IMR-90 (cell line): ENCODE data around the gene C16orf74. TPM values are rescaled to one million over a fixed set of nuclear protein-coding genes. Genes with fewer than 3 reads are reported as not detected.

Experiments used
- ATAC-seq: fragments of 200-7000 bp; cut with Tn5 transposase; 2 replicates; pipeline ENCODE4 v1.9.1; 2020; ENCODE audit warnings: low read depth, mild to moderate bottlenecking, moderate library complexity
- BruUV-seq: library from RNA; stranded (reverse); fragments of 400-500 nt; replicated peaks from 2 replicates; lab custom pipeline; 2021; lab: Mats Ljungman, UMichigan
- CTCF ChIA-PET: fragments of 300-600 bp; formaldehyde crosslinking; extraction: SDS; loops from one replicate; lab custom pipeline; 2021; ENCODE audit warnings: antibody characterized with exemption; lab: Yijun Ruan, JAX
- POLR2A ChIA-PET: fragments of 300-600 bp; sonication (Branson Sonifier 250); formaldehyde crosslinking; loops from one replicate; lab custom pipeline; 2022; ENCODE audit warnings: antibody characterized with exemption; ENCODE audit not compliant: unreplicated experiment; lab: Charles Lee
- DNase-seq: peaks from one replicate; pipeline ENCODE4 v3.0.0; 2013
- H2AFZ ChIP-seq: replicated peaks from 2 replicates; pipeline ENCODE3; 2013; ENCODE audit warnings: low read length, mild to moderate bottlenecking; ENCODE audit not compliant: poor library complexity
- H2AK5ac ChIP-seq: 2 replicates; pipeline ENCODE4 v1.6.1; 2013; ENCODE audit warnings: low read depth, low read length, inconsistent platforms
- H2AK9ac ChIP-seq: replicated peaks from 2 replicates; pipeline ENCODE3; 2013; ENCODE audit warnings: mild to moderate bottlenecking, low read depth, low read length, moderate library complexity; ENCODE audit not compliant: poor library complexity
- H2BK120ac ChIP-seq: 2 replicates; pipeline ENCODE4 v1.6.1; 2013; ENCODE audit warnings: low read depth, low read length, inconsistent platforms
- H2BK15ac ChIP-seq: 3 replicates; pipeline ENCODE4 v1.6.1; 2013; ENCODE audit warnings: low read depth, low read length, inconsistent platforms
- H2BK20ac ChIP-seq: 2 replicates; pipeline ENCODE4 v1.6.1; 2013; ENCODE audit warnings: low read depth, mild to moderate bottlenecking, inconsistent platforms, low read length, moderate library complexity
- H2BK5ac ChIP-seq: 2 replicates; pipeline ENCODE4 v1.6.1; 2013; ENCODE audit warnings: mild to moderate bottlenecking, low read depth, low read length, inconsistent platforms; ENCODE audit not compliant: poor library complexity, severe bottlenecking
- H3K14ac ChIP-seq: replicated peaks from 2 replicates; pipeline ENCODE4 v1.6.1; 2013; ENCODE audit warnings: low read depth, low read length, inconsistent platforms
- H3K18ac ChIP-seq: 2 replicates; pipeline ENCODE4 v1.6.1; 2013; ENCODE audit warnings: low read depth, low read length, control low read depth
- H3K23ac ChIP-seq: 2 replicates; pipeline ENCODE4 v1.6.1; 2013; ENCODE audit warnings: low read depth, low read length, inconsistent platforms
- H3K27ac ChIP-seq: 2 replicates; pipeline ENCODE4 v1.5.1; 2013; ENCODE audit warnings: mild to moderate bottlenecking, control low read depth, low read length; ENCODE audit not compliant: insufficient read depth
- H3K27me3 ChIP-seq: 2 replicates; pipeline ENCODE4 v1.6.1; 2013; ENCODE audit warnings: low read length; ENCODE audit not compliant: control insufficient read depth, insufficient read depth
- H3K36me3 ChIP-seq: 2 replicates; pipeline ENCODE4 v1.6.1; 2013; ENCODE audit warnings: low read length, mixed read lengths; ENCODE audit not compliant: control insufficient read depth, insufficient read depth
- H3K4ac ChIP-seq: 2 replicates; pipeline ENCODE4 v1.6.1; 2013; ENCODE audit warnings: low read depth, low read length, inconsistent platforms
- H3K4me1 ChIP-seq: 2 replicates; pipeline ENCODE4 v1.6.1; 2013; ENCODE audit warnings: low read length, mixed read lengths; ENCODE audit not compliant: control insufficient read depth, insufficient read depth
- H3K4me2 ChIP-seq: 2 replicates; pipeline ENCODE4 v1.6.1; 2013; ENCODE audit warnings: low read depth, mild to moderate bottlenecking, control low read depth, low read length, moderate library complexity
- H3K4me3 ChIP-seq: 2 replicates; pipeline ENCODE4 v1.5.1; 2013; ENCODE audit warnings: low read depth, mild to moderate bottlenecking, control low read depth, low read length, moderate library complexity; ENCODE audit not compliant: insufficient read depth
- H3K56ac ChIP-seq: 2 replicates; pipeline ENCODE4 v1.6.1; 2013; ENCODE audit warnings: low read length, inconsistent platforms; ENCODE audit not compliant: insufficient read depth; ENCODE audit errors: extremely low read depth
- H3K79me1 ChIP-seq, 2 experiments: 2 replicates each; pipeline ENCODE4 v1.6.1; 2013; ENCODE audit warnings: low read length in 2 of 2, inconsistent platforms in 1 of 2, low read depth in 1 of 2
- H3K9ac ChIP-seq: 2 replicates; pipeline ENCODE4 v1.6.1; 2013; ENCODE audit warnings: low read depth, low read length, control low read depth
- H3K9me1 ChIP-seq: 2 replicates; pipeline ENCODE4 v1.6.1; 2013; ENCODE audit warnings: low read length, inconsistent platforms; ENCODE audit not compliant: insufficient read depth
- H3K9me3 ChIP-seq: 2 replicates; pipeline ENCODE4 v1.6.1; 2013; ENCODE audit warnings: low read length; ENCODE audit not compliant: control insufficient read depth, insufficient read depth
- H4K20me1 ChIP-seq: 2 replicates; pipeline ENCODE4 v1.6.1; 2013; ENCODE audit warnings: low read length, inconsistent platforms; ENCODE audit not compliant: insufficient read depth
- H4K5ac ChIP-seq: 2 replicates; pipeline ENCODE4 v1.6.1; 2013; ENCODE audit warnings: mild to moderate bottlenecking, low read depth, low read length, control low read depth
- H4K8ac ChIP-seq, 2 experiments: 2 replicates each; pipeline ENCODE4 v1.6.1; 2013; ENCODE audit warnings: low read depth in 2 of 2, low read length in 2 of 2, control low read depth in 1 of 2, inconsistent platforms in 1 of 2
- H4K91ac ChIP-seq: 2 replicates; pipeline ENCODE4 v1.6.1; 2013; ENCODE audit warnings: low read depth, low read length, inconsistent platforms; ENCODE audit not compliant: insufficient read depth
- BHLHE40 ChIP-seq: fragments of 150-350 bp; IDR thresholded peaks from 2 replicates; pipeline ENCODE4 v1.6.1; 2016; ENCODE audit warnings: mild to moderate bottlenecking, low read depth, low read length
- CEBPB ChIP-seq: IDR thresholded peaks from 2 replicates; pipeline ENCODE4 v1.6.1; 2012; ENCODE audit warnings: low read depth, low read length, improper control_type of control experiment
- CHD1 ChIP-seq: IDR thresholded peaks from 2 replicates; pipeline ENCODE4 v1.6.1; 2012; ENCODE audit warnings: low read depth, low read length, improper control_type of control experiment
- CTCF ChIP-seq: conservative IDR thresholded peaks from 2 replicates; pipeline ENCODE4 v1.5.1; 2012; ENCODE audit warnings: mild to moderate bottlenecking, low read depth, low read length, improper control_type of control experiment
- FOS ChIP-seq: fragments of 150-350 bp; IDR thresholded peaks from 2 replicates; pipeline ENCODE4 v1.6.1; 2016; ENCODE audit warnings: low read depth, low read length
- MAFK ChIP-seq: IDR thresholded peaks from 2 replicates; pipeline ENCODE4 v1.6.1; 2012; ENCODE audit warnings: low read depth, low read length, improper control_type of control experiment
- MAZ ChIP-seq: IDR thresholded peaks from 2 replicates; pipeline ENCODE4 v1.6.1; 2012; ENCODE audit warnings: low read depth, mild to moderate bottlenecking, low read length, improper control_type of control experiment, moderate library complexity, borderline replicate concordance
- MXI1 ChIP-seq: IDR thresholded peaks from 2 replicates; pipeline ENCODE4 v1.6.1; 2012; ENCODE audit warnings: low read depth, mild to moderate bottlenecking, low read length, moderate library complexity, borderline replicate concordance
- NFE2L2 ChIP-seq: fragments of 150-350 bp; IDR thresholded peaks from 2 replicates; pipeline ENCODE4 v1.6.1; 2016; ENCODE audit warnings: low read depth, mild to moderate bottlenecking, low read length
- POLR2A ChIP-seq: IDR thresholded peaks from 2 replicates; pipeline ENCODE4 v1.6.1; 2012; ENCODE audit warnings: mild to moderate bottlenecking, low read depth, low read length
- RAD21 ChIP-seq: IDR thresholded peaks from 2 replicates; pipeline ENCODE4 v1.6.1; 2012; ENCODE audit warnings: low read length, improper control_type of control experiment
- RCOR1 ChIP-seq: IDR thresholded peaks from 2 replicates; pipeline ENCODE4 v1.6.1; 2012; ENCODE audit warnings: mild to moderate bottlenecking, low read length, improper control_type of control experiment; ENCODE audit not compliant: insufficient replicate concordance
- RFX5 ChIP-seq: IDR thresholded peaks from 2 replicates; pipeline ENCODE4 v1.8.0; 2012; ENCODE audit warnings: low read depth, mild to moderate bottlenecking, low read length, moderate library complexity
- SMC3 ChIP-seq: fragments of 150-350 bp; IDR thresholded peaks from 2 replicates; pipeline ENCODE4 v1.6.1; 2016; ENCODE audit warnings: low read depth, mild to moderate bottlenecking, antibody characterized with exemption, low read length, moderate library complexity
- USF2 ChIP-seq: fragments of 150-350 bp; IDR thresholded peaks from 2 replicates; pipeline ENCODE4 v1.6.1; 2017; ENCODE audit warnings: mild to moderate bottlenecking, antibody characterized with exemption, low read length, low read depth
- WGBS, 2 experiments: methylation state at CpG; one replicate each; pipeline versions ENCODE4 v1.1.5 to v1.1.7; 2013; ENCODE audit warnings: missing lambda C conversion rate in 2 of 2; ENCODE audit not compliant: insufficient read length in 1 of 2; ENCODE audit errors: extremely low coverage in 2 of 2; 5-methylcytosine and 5-hydroxymethylcytosine counted together
- dilution Hi-C: fragments of 300-500 bp; cut with HindIII; formaldehyde crosslinking; loops from one replicate; pipeline ENCODE4 v1.14.3; 2018; ENCODE audit warnings: low sequenced_read_pairs; ENCODE audit not compliant: unreplicated experiment
- in situ Hi-C: fragments of 300-500 bp; cut with MboI; formaldehyde crosslinking; loops from 3 replicates; pipeline ENCODE4 v1.14.3; 2019; ENCODE audit warnings: low sequenced_read_pairs, inconsistent platforms, mixed read lengths
- intact Hi-C: fragments of 100-400 bp; cut with micrococcal nuclease; formaldehyde crosslinking; loops from 2 replicates; pipeline ENCODE4 v1.10.0; 2022
- polyA plus RNA-seq, 3 experiments: library from polyadenylated mRNA; depleted of rRNA; stranded (reverse); fragments of >200 nt; gene quantifications; 2 replicates each; pipeline ENCODE4 v1.2.3, GENCODE V29; 2012; ENCODE audit warnings: low replicate concordance in 1 of 3
- total RNA-seq: library from RNA; depleted of rRNA; stranded (reverse); fragments of >200 nt; gene quantifications from 2 replicates; pipeline ENCODE4 v1.2.3, GENCODE V29; 2012
- TF ChIP-seq, protein P1 (sequence below): fragments of 150-350 bp; IDR thresholded peaks from 2 replicates; pipeline ENCODE4 v1.6.1; 2016; ENCODE audit warnings: low read depth, mild to moderate bottlenecking, low read length, moderate library complexity, borderline replicate concordance

C16orf74 gene
- total and polyA plus RNA-seq, 2 of the 4 experiments (the other 2 are of a cell fraction), result 4.5 to 12.2 TPM

DNA sequence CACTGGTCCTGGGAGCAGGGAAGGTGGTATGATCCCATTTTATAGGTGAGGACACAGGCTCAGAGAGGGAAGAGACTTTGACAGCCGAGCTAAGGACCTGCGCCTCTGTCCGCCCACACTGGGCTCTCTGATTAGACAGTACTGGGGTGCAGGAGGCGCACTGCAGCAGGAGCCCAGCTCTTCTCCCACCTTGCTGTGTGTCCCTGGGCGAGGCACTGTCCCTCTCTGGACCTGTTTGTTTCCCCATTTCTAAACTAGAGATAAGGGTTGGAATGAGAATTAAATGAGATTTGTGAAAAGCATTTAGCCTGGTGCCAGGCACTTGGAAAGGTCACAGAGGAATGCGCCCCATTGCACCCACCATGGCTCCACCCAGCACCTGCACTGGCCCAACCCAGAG is 42.6 kb downstream of the C16orf74 start:
- Histone ChIP-seq H3K9me1 (peaks cover 5% of the 10 kb centered on the region), H3K79me1 (no peaks in the 10 kb centered on the region), H3K56ac (no peak overlapping the region), H3K4ac (no peak overlapping the region), H3K14ac (no peak overlapping the region), H2AFZ (no peak overlapping the region), H2AK9ac (no peak overlapping the region), H4K20me1 (no peaks in the 10 kb centered on the region; the same call in 1 of the 2 replicates), H2BK5ac (no peak overlapping the region), H2BK120ac (no peak overlapping the region), H3K9me3 (peaks cover 9% of the 10 kb centered on the region), H2BK20ac (no peak overlapping the region), H3K23ac (no peak overlapping the region), H2BK15ac (no peak overlapping the region), H3K4me3 (no peak overlapping the region), H4K91ac (no peak overlapping the region), H3K27ac (no peak overlapping the region), H3K4me1 (no peaks in the 10 kb centered on the region), H4K8ac (no peak overlapping the region), H3K4me2 (no peak overlapping the region), H3K18ac (no peak overlapping the region), H2AK5ac (no peak overlapping the region), H4K5ac (no peak overlapping the region), H3K36me3 (peaks cover 3% of the 10 kb centered on the region), H3K27me3 (no peaks in the 10 kb centered on the region), H3K9ac (no peak overlapping the region)
- ChIA-PET CTCF (no interaction called here), POLR2A (no interaction called here)
- TF ChIP-seq CEBPB (no peak), FOS (no peak), RFX5 (no peak), RAD21 (no peak), BHLHE40 (no peak), NFE2L2 (no peak), MAFK (no peak), MXI1 (no peak), RCOR1 (no peak), CHD1 (no peak), MAZ (no peak), SMC3 (no peak), POLR2A (no peak), USF2 (no peak), CTCF (no peak)
- TF ChIP-seq, protein P1, sequence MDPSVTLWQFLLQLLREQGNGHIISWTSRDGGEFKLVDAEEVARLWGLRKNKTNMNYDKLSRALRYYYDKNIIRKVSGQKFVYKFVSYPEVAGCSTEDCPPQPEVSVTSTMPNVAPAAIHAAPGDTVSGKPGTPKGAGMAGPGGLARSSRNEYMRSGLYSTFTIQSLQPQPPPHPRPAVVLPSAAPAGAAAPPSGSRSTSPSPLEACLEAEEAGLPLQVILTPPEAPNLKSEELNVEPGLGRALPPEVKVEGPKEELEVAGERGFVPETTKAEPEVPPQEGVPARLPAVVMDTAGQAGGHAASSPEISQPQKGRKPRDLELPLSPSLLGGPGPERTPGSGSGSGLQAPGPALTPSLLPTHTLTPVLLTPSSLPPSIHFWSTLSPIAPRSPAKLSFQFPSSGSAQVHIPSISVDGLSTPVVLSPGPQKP, result no peak
- intact Hi-C loops, result no loop called here
- in situ Hi-C loops, result no loop called here
- BruUV-seq, result no TSS peak
- no peak for DNase-seq
- ATAC-seq, result no peak
- 100% methylated on average over 2 of the region's 6 CpGs; no CpG with 5 or more reads in 1 of the 2 experiments for WGBS, 2 experiments
- dilution Hi-C loops, result no loop called here
